Uterus (tissue), 4 donors: ENCODE measurements around the gene WNT11. TPM values are rescaled to one million over a fixed set of nuclear protein-coding genes. Genes with fewer than 3 reads are reported as not detected.

Experiments
- DNase-seq, 2 donors: peaks; one replicate each; pipeline ENCODE4 v3.0.0-alpha.2; 2019 to 2020
- H3K27ac ChIP-seq, 2 donors: fragments of 200-600 bp; sonication (generic); 1 replicate in 1 of 2; 2 replicates in 1 of 2; pipeline ENCODE4 v1.5.1; 2016 to 2018
- H3K27me3 ChIP-seq, 2 donors: fragments of 200-600 bp; sonication (generic); one replicate each; pipeline ENCODE4 v1.5.1; 2018 to 2019; ENCODE audit warnings: control low read depth in 1 of 2
- H3K36me3 ChIP-seq, 2 donors: fragments of 200-600 bp; sonication (generic); one replicate each; pipeline ENCODE4 v1.5.1; 2019; ENCODE audit warnings: control low read depth in 1 of 2
- H3K4me1 ChIP-seq, 2 donors: fragments of 200-600 bp; sonication (generic); one replicate each; pipeline ENCODE4 v1.5.1; 2018 to 2019; ENCODE audit warnings: control low read depth in 1 of 2
- H3K4me3 ChIP-seq, 2 donors: fragments of 200-600 bp; sonication (generic); 1 replicate in 1 of 2; 2 replicates in 1 of 2; pipeline ENCODE4 v1.5.1; 2018 to 2019; ENCODE audit warnings: mild to moderate bottlenecking in 1 of 2
- H3K9me3 ChIP-seq, 2 donors: fragments of 200-600 bp; sonication (generic); one replicate each; pipeline ENCODE4 v1.5.1; 2019; ENCODE audit warnings: control low read depth in 1 of 2
- CTCF ChIP-seq, 4 experiments: fragments of 200-600 bp in 2 of 4; fragments of 450-650 bp in 2 of 4; sonication (generic) in 2 of 4; IDR thresholded peaks; one replicate each; pipeline ENCODE4 v1.5.1; 2016 to 2019; ENCODE audit warnings: antibody characterized with exemption in 4 of 4, mild to moderate bottlenecking in 2 of 4, moderate library complexity in 1 of 4
- POLR2A ChIP-seq, 2 donors: fragments of 450-650 bp; IDR thresholded peaks; one replicate each; pipeline ENCODE4 v1.6.1; 2016; ENCODE audit warnings: antibody characterized with exemption in 2 of 2, mild to moderate bottlenecking in 1 of 2, moderate library complexity in 1 of 2
- intact Hi-C: fragments of 100-400 bp; cut with DNase I; formaldehyde crosslinking; loops from one replicate; pipeline ENCODE4 v1.15.1; 2023; ENCODE audit warnings: low total_unique reads
- total RNA-seq, 4 donors: library from RNA; depleted of rRNA in 3 of 4; stranded (reverse); fragments of >200 nt in 3 of 4; gene quantifications; one replicate each; pipeline versions ENCODE4 v1.1.0 to v1.2.4, GENCODE V29; 2014 to 2023
- donor health status: DM: yes; HTN: yes; CAD: no.

The WNT11 gene
- total RNA-seq, 4 donors from 2014 or later = 5.1 to 16.7 (median 9.5) TPM

GRCh38 chr11:76226626-76227025 is 20.3 kb upstream of the WNT11 start:
- no peak overlapping the region for H3K27ac ChIP-seq
- TF ChIP-seq POLR2A (IDR thresholded peaks at IDR 0.05) (no peak), CTCF (IDR thresholded peaks at IDR 0.05) (no peak)
- no peak overlapping the region for H3K4me3 ChIP-seq
- DNase-seq = no peak
- H3K9me3 ChIP-seq = no peaks in the 10 kb centered on the region
- intact Hi-C loops = no loop called here
- H3K36me3 ChIP-seq = no peaks in the 10 kb centered on the region
- H3K4me1 ChIP-seq = no peaks in the 10 kb centered on the region
- no peaks in the 10 kb centered on the region for H3K27me3 ChIP-seq

- Histone ChIP-seq H3K27ac (no peak overlapping the region), H3K27me3 (no peaks in the 10 kb centered on the region), H3K4me1 (no peaks in the 10 kb centered on the region), H3K9me3 (no peaks in the 10 kb centered on the region), H3K4me3 (no peak overlapping the region), H3K36me3 (no peaks in the 10 kb centered on the region)
- TF ChIP-seq CTCF (IDR thresholded peaks at IDR 0.05) (no peak), POLR2A (IDR thresholded peaks at IDR 0.05) (no peak)
- no peak for DNase-seq
- intact Hi-C loops = no loop called here
Measured at GRCh38 chr11:76225122-76225611, 18.9 kb upstream of the WNT11 start.

DNA sequence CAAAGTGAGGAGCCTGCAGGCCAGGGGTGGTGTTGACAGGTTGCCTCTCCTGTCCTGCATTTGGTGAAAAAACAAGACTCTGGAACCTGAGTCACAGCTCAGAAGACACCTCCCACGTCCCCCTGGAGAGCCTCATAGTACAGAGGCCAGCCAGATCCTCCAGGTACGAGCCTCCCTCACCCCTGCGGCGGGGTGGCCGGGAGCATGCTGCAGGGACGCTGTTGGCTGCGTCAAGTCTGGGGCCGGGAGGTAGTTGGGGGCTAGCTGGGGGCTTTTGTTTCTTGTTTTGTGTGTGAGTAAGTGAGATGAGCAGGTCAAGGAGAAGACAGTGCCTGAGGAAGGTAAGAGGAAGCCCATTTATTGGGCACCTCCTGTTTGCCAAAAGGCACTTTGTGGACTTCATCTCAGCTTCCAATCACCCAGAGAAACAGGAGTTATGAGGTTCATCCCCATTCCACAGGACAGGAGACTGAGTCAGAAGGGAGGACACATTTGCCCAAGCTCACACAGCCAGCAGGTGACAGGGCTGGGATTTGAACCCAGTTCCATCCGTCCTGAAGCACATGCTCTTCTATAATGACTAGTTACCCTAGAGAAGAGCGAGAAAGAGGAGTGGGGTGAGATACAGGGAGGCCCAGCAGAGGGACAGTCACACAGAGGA is 18.3 kb upstream of the WNT11 start:
- no peaks in the 10 kb centered on the region for H3K36me3 ChIP-seq
- no peaks in the 10 kb centered on the region for H3K4me1 ChIP-seq
- TF ChIP-seq POLR2A (IDR thresholded peaks at IDR 0.05) = no peak
- TF ChIP-seq CTCF (IDR thresholded peaks at IDR 0.05) = no peak
- no peak overlapping the region for H3K27ac ChIP-seq
- H3K27me3 ChIP-seq = no peaks in the 10 kb centered on the region
- no peaks in the 10 kb centered on the region for H3K9me3 ChIP-seq
- intact Hi-C loops = no loop called here
- no peak for DNase-seq
- H3K4me3 ChIP-seq = no peak overlapping the region

DNA sequence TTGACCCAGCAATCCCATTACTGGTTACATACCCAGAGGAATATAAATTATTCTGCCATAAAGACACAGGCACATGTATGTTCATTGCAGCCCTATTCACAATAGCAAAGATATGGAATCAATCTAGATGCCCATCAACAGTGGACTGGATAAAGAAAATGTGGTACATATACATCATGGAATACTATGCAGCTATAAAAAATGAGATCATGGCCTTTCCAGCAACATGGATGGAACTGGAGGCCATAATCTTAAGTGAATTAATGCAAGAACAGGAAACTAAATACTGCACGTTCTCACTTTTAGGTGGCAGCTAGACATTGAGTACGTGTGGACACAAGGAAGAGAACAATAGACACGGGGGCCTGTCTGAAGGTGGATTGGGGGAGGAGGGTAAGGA is 15.1 kb upstream of the WNT11 start:
- intact Hi-C loops = no loop called here
- H3K27me3 ChIP-seq = no peaks in the 10 kb centered on the region
- H3K4me1 ChIP-seq = no peaks in the 10 kb centered on the region
- TF ChIP-seq CTCF (IDR thresholded peaks at IDR 0.05) (no peak), POLR2A (IDR thresholded peaks at IDR 0.05) (no peak)
- H3K27ac ChIP-seq = no peak overlapping the region
- no peaks in the 10 kb centered on the region for H3K36me3 ChIP-seq
- DNase-seq = no peak
- no peaks in the 10 kb centered on the region for H3K9me3 ChIP-seq
- H3K4me3 ChIP-seq = no peak overlapping the region

- DNase-seq = no peak
- Histone ChIP-seq H3K27ac (no peak overlapping the region), H3K27me3 (no peaks in the 10 kb centered on the region), H3K4me3 (no peak overlapping the region), H3K9me3 (no peaks in the 10 kb centered on the region), H3K4me1 (no peaks in the 10 kb centered on the region), H3K36me3 (no peaks in the 10 kb centered on the region)
- TF ChIP-seq POLR2A (IDR thresholded peaks at IDR 0.05) = no peak
- TF ChIP-seq CTCF (IDR thresholded peaks at IDR 0.05) = no peak
- intact Hi-C loops = no loop called here
Measured at GRCh38 chr11:76219243-76219642, 12.9 kb upstream of the WNT11 start.
